Heart left ventricle (tissue), 13 donors: Measurements from ENCODE around the gene XRCC3.

Experiments used
- POLR2A ChIP-seq, 2 donors: fragments of 450-650 bp; IDR thresholded peaks; one replicate each; pipeline ENCODE4 v1.6.1; 2017; ENCODE audit warnings: antibody characterized with exemption in 2 of 2, mild to moderate bottlenecking in 2 of 2, moderate library complexity in 2 of 2
- TF ChIP-seq, protein P1 (sequence below), 12 donors: fragments of 200-600 bp; sonication (generic) in 4 of 12; IDR thresholded peaks; one replicate each; pipeline versions ENCODE4 v1.5.0 to v1.8.0; 2018 to 2022; ENCODE audit warnings: antibody characterized with exemption in 12 of 12, mild to moderate bottlenecking in 5 of 12
- donor health status: ischemic (EF 13 %, LVEDD 7.1; RV severe dilation, severe dysfunction).
- donor health status: DM: no; HTN: yes; CAD: no.
- donor health status: DM: no; HTN: no; CAD: no.
- donor health status: ischemic (EF 25% LVEDD 6.9; RV normal size, moderate dysfunction).
- donor health status: ischemic (EF 25% LVEDD 5.7; RV mildly dilated, moderate dysfunction).
- donor health status: ischemic (EF 35%, LVEDD 5.7; RV mildly dilated, moderate dysfunction).
- donor health status: nonischemic (EF 11% LVEDD 7.7; RV severe dilation, severe dysfunction).
- donor health status: DM: yes; HTN: yes; CAD: no.
- donor health status: PGD.
- donor health status: ischemic (EF 29% LVEDD 5.4; RV normal size, mild dysfunction).
- donor health status: nonischemic (EF 23%, LVEDD 6.1; RV moderate dilation, normal function).

DNA sequence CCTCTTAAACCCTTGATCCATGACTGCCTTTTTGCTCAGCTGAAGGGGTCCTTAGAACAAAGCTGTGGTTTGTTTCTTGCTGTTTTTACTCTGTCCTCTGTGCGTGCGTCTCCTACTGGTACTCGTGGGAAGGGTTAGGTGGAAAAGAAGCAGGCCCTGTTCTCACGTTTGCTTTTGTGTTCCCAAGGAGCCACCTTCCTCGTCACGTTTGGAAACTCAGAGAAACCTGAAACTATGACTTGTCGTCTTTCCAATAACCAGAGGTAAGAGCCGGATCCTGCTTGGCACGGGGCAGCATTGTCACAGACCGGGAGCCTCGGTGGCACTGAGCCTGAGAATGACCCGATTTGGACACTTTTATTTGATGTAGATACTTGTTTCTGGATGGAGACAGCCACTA is 13.5 kb upstream of the XRCC3 start:
- TF ChIP-seq, protein P1, sequence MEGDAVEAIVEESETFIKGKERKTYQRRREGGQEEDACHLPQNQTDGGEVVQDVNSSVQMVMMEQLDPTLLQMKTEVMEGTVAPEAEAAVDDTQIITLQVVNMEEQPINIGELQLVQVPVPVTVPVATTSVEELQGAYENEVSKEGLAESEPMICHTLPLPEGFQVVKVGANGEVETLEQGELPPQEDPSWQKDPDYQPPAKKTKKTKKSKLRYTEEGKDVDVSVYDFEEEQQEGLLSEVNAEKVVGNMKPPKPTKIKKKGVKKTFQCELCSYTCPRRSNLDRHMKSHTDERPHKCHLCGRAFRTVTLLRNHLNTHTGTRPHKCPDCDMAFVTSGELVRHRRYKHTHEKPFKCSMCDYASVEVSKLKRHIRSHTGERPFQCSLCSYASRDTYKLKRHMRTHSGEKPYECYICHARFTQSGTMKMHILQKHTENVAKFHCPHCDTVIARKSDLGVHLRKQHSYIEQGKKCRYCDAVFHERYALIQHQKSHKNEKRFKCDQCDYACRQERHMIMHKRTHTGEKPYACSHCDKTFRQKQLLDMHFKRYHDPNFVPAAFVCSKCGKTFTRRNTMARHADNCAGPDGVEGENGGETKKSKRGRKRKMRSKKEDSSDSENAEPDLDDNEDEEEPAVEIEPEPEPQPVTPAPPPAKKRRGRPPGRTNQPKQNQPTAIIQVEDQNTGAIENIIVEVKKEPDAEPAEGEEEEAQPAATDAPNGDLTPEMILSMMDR (IDR thresholded peaks at IDR 0.05): no peak
- no peak for TF ChIP-seq POLR2A (IDR thresholded peaks at IDR 0.05)
